ENCODE results near the gene TMC1. TPM values are rescaled to one million over a fixed set of nuclear protein-coding genes. Genes with fewer than 3 reads are reported as not detected.
A peak's percentile ranks its signal among the peaks of the same experiment; 100 is the strongest.

TMC1 gene
- total and polyA plus RNA-seq, 8 donors: 0.33 to 0.73 TPM; not detected in 6

DNA sequence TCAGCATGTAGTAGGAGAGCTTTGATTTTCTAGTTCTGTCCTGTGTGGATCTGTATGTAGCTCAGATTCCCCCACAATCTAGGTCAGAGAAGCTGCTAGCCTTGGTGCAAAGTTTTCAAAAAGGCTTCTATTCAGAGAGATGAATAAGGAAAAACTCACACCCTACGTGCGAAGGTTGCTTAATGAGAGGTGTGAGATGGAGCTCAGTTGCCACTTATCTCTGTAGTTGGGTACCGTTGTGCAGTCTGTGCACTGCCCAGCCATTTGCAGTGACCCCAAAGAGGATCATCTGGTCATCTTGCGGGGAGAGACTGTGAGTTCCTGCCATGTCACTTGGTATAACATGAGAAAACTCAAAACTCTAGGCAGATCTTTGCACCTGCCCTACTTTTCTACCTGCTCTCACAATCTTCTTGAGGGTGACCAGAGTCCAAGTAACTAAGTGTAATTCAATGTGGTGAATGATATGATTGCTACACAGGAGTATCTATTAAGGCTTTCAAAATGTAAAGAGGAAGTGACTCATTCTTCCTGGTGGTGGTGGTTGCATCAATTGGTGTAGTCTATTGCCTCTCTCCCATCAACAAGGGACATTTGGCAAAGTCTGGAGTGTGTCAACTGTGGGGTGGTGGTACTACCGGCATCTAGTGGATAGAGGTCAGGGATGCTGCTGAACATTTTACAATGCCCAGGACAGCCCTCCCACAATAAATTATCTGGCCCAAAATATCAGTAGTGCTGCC lies 65.2 kb downstream of the TMC1 start:
- Histone ChIP-seq H3K36me3 (no peaks in the 10 kb centered on the region), H3K27me3 (no peaks in the 10 kb centered on the region), H3K27ac (peak overlapping the region in 3 of 5 donors; percentile 37 to 69 (median 48)), H3K9me3 (no peaks in the 10 kb centered on the region), H3K4me1 (peaks cover 4 to 52% (median 8%) of the 10 kb centered on the region in 4 donors), H3K4me3 (no peak overlapping the region)
- intact Hi-C loops (cut with DNase I; ENCODE audit: low total_unique reads): loop anchor here (10.0 kb wide), 1 partner anchor 232 kb away; no protein-coding TSS in a partner anchor
- DNase-seq: no peak
- 67 to 86% (median 77%) methylated on average over 5 of the region's 5 CpGs for WGBS, 5 donors
- TF ChIP-seq, protein P1, sequence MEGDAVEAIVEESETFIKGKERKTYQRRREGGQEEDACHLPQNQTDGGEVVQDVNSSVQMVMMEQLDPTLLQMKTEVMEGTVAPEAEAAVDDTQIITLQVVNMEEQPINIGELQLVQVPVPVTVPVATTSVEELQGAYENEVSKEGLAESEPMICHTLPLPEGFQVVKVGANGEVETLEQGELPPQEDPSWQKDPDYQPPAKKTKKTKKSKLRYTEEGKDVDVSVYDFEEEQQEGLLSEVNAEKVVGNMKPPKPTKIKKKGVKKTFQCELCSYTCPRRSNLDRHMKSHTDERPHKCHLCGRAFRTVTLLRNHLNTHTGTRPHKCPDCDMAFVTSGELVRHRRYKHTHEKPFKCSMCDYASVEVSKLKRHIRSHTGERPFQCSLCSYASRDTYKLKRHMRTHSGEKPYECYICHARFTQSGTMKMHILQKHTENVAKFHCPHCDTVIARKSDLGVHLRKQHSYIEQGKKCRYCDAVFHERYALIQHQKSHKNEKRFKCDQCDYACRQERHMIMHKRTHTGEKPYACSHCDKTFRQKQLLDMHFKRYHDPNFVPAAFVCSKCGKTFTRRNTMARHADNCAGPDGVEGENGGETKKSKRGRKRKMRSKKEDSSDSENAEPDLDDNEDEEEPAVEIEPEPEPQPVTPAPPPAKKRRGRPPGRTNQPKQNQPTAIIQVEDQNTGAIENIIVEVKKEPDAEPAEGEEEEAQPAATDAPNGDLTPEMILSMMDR (IDR thresholded peaks at IDR 0.05): no peak
- peak in 2 of 3 donors; percentile 71 to 77 for TF ChIP-seq POLR2AphosphoS5 (IDR thresholded peaks at IDR 0.05)

DNA sequence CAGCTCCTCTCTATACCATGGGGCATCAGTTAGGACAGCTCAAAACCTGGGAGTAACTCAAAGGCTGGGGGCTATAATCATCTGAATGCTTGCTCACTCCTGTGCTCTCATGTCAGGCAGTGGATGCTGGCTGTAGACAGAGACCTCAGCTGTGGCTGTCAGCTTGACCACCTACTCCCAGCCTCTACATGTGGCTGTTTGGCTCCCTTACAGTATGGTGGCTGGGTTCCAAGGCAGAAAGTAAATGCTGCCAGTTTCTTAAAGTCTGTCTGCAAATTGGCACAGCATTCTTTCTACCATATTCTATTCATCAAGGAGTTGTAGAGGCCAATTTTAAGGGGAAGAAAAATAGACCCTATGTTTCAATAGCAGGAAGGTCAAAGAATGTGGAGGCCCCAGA lies 66.9 kb downstream of the TMC1 start:
- Histone ChIP-seq H3K4me1 (peaks cover 8 to 59% (median 13%) of the 10 kb centered on the region in 4 donors), H3K4me3 (no peak overlapping the region), H3K27ac (no peak overlapping the region), H3K36me3 (no peaks in the 10 kb centered on the region), H3K9me3 (no peaks in the 10 kb centered on the region), H3K27me3 (no peaks in the 10 kb centered on the region)
- no peak for DNase-seq
- TF ChIP-seq, protein P1 (IDR thresholded peaks at IDR 0.05): no peak
- TF ChIP-seq EP300 (IDR thresholded peaks at IDR 0.05) (no peak), POLR2A (IDR thresholded peaks at IDR 0.05) (no peak), POLR2AphosphoS5 (IDR thresholded peaks at IDR 0.05) (no peak)
- intact Hi-C loops (cut with DNase I; ENCODE audit: low total_unique reads): loop anchor here (10.0 kb wide), 1 partner anchor 234 kb away; no protein-coding TSS in a partner anchor

DNA sequence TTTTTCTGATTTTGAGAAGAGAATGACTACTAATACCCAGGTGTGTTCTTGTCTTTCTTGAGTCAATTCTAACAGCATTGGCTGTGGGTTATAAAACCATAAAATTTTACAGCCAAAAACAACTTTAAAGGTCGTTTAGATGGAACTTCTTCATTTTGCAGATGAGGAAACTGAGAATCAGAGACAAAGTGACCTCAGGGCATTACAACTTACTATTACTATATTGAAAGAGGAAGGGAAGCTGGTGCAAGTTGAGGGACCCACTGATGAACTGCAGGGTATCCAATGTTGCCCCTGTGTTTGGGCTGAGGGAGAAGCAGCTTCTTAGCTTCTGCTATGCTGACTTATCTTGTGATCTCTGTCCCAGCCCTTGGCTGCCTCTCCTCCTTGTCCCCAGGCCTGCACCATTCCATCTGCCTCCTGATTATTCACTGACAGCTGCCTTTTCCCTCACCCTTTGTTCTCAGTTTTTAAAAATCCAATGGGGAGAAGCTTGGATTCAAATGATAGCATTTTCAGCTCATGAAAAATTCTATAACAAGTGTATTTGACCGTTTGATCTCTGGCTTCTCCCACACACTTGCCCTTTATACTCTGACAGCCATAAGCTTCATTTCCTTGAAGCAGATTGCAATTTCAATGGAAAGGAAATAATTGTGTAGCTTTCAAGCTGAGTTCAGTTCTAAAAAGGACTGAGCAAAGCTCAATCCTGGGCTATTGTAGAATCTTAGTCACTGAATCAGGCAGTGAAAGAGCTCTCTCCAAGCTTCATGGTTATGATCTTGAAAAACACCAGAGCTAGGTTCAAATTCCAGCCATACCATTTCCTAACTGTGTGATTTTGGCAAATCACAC lies 68.5 kb downstream of the TMC1 start:
- DNase-seq: peak in 1 of 2 donors; percentile 42
- Histone ChIP-seq H3K36me3 (no peaks in the 10 kb centered on the region), H3K27ac (peak overlapping the region in 3 of 5 donors; percentile 5 to 40 (median 20)), H3K9me3 (no peaks in the 10 kb centered on the region), H3K4me3 (no peak overlapping the region), H3K27me3 (no peaks in the 10 kb centered on the region), H3K4me1 (peaks cover 8 to 60% (median 13%) of the 10 kb centered on the region in 4 donors)
- intact Hi-C loops (cut with DNase I; ENCODE audit: low total_unique reads): loop anchor here (5.0 to 10.0 kb wide), 2 partner anchors 235 to 308 kb away; no protein-coding TSS in a partner anchor
- TF ChIP-seq EP300 (IDR thresholded peaks at IDR 0.05) (no peak), POLR2A (IDR thresholded peaks at IDR 0.05) (no peak), POLR2AphosphoS5 (IDR thresholded peaks at IDR 0.05) (no peak)
- TF ChIP-seq, protein P1 (IDR thresholded peaks at IDR 0.05): no peak
- 36 to 43% (median 39%) methylated on average over 2 of the region's 2 CpGs for WGBS, 5 donors

DNA sequence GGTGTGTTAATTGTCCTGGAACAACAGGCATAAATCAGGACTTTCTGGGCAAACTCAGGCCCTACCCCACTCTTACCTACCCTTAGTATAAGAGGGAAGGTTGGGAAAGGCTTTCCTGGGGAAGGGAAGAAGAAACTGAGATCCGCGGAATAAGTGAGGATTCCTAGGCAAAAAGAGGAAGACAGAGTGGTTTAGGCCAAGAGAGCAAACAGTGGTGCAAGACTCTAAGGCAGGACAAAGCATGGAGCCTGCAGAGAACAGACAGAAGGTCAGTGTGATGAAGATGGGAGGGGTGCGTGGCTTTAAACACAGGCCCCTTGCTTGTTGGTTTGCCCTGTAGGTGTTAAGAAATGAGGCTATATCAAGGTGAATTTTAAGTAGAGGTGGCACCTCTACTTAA lies 69.4 kb downstream of the TMC1 start:
- no peaks in the 10 kb centered on the region for H3K9me3 ChIP-seq
- H3K4me3 ChIP-seq: no peak overlapping the region
- no peak for DNase-seq
- H3K36me3 ChIP-seq: no peaks in the 10 kb centered on the region
- H3K27me3 ChIP-seq: no peaks in the 10 kb centered on the region
- 74 to 98% (median 93%) methylated on average over 3 of the region's 3 CpGs for WGBS, 5 donors
- no peak overlapping the region for H3K27ac ChIP-seq
- TF ChIP-seq EP300 (IDR thresholded peaks at IDR 0.05) (no peak), POLR2AphosphoS5 (IDR thresholded peaks at IDR 0.05) (no peak), POLR2A (IDR thresholded peaks at IDR 0.05) (no peak)
- TF ChIP-seq, protein P1 (IDR thresholded peaks at IDR 0.05): no peak
- peaks cover 8 to 59% (median 13%) of the 10 kb centered on the region in 4 donors for H3K4me1 ChIP-seq
- intact Hi-C loops (cut with DNase I; ENCODE audit: low total_unique reads): loop anchor here (5.0 kb wide), 1 partner anchor 309 kb away; no protein-coding TSS in a partner anchor

Data from stomach (tissue), 9 donors.